ENCODE data around the gene CACUL1. TPM values are rescaled to one million over a fixed set of nuclear protein-coding genes. Genes with fewer than 3 reads are reported as not detected.

Gene CACUL1
- total RNA-seq, 1 experiment from 2014 or later = 67.5 TPM

DNA sequence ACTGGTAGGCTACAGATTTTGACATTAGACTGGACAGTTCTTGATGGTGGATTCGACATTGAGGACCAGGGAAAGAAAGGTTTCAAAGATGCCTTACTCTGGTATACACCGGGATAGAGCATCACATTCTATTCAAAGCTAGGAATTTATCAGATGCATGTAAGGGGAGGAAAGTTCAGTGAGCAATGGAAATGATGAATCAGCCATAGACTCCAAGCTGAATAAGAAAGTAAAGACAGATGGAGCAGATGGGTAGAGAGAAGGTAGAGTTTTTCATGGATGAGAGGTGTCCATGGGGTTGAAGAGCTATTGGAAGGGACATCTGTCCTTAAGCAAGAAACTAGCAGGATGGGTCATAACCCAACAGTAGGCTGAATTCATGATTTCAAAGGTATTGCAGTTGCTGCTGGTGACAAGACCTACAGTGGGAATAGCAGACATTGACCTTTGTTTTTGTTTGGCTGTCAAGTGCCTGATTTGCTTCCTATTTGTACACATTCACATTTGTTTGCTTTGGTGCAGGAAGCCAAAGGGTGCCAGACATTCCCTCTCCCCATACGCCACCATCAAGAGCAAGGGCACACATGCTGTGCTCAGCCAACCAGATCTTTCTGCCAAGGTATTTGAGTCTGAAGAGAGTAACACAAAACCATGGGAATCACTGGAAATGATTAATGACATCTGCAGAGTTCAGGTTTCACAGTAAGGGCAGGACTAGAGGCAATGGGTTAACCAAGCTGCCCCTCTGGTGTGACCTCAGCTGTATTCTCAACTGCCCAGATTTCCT lies 8.6 kb upstream of the CACUL1 start:
- ChIA-PET RAD21 (ENCODE audit: low non-redundant PET in 1 of 2, low total read pairs in 2 of 2, uncharacterized antibody in 2 of 2, unreplicated experiment in 2 of 2) (no interaction called here), CTCF (no interaction called here), POLR2A (interaction anchor here (1.3 kb wide), 1 partner anchor 9 kb away, joined by 6 read pairs; the partner anchor contains the start of gene CACUL1)
- DNase-seq (ENCODE audit: low read depth, low spot score) (no peak), ATAC-seq (no peak)
- Histone ChIP-seq H3K27me3 (ENCODE audit: insufficient read depth, low read length) (peaks cover 6% of the 10 kb centered on the region; the same call in 1 of the 2 replicates), H3K9me2 (ENCODE audit: insufficient read depth) (no peaks in the 10 kb centered on the region), H3K36me3 (ENCODE audit: control insufficient read depth in 1 of 2, insufficient read depth in 2 of 2, low read length in 2 of 2) (no peaks in the 10 kb centered on the region), H3K79me2 (ENCODE audit: insufficient read depth, low read length) (no peaks in the 10 kb centered on the region), H3K4me1 (ENCODE audit: control insufficient read depth in 1 of 2, insufficient read depth in 2 of 2, low read length in 2 of 2) (no peaks in the 10 kb centered on the region), H3K9ac (ENCODE audit: low read length) (no peak overlapping the region), H4K20me1 (ENCODE audit: insufficient read depth) (no peaks in the 10 kb centered on the region), H3K27ac (ENCODE audit: low read depth, low read length) (no peak overlapping the region), H3K4me2 (ENCODE audit: low read length) (no peak overlapping the region), H2AFZ (ENCODE audit: low read depth, low read length, poor library complexity, severe bottlenecking) (no peak overlapping the region), H3K9me3 (ENCODE audit: control insufficient read depth in 1 of 2, insufficient read depth in 1 of 2, low read depth in 1 of 2, low read length in 2 of 2) (no peaks in the 10 kb centered on the region), H3K4me3 (replicated peaks in 1 of 2; ENCODE audit: low read depth in 1 of 2, low read length in 2 of 2) (no peak overlapping the region)
- intact Hi-C loops (cut with micrococcal nuclease) = no loop called here
- BruUV-seq (replicated peaks) = no TSS peak
- no peak for TF ChIP-seq POLR2A (IDR thresholded peaks at IDR 0.05; ENCODE audit: borderline replicate concordance, extremely low read depth, insufficient read depth, insufficient read length)
- TF ChIP-seq, protein P1, sequence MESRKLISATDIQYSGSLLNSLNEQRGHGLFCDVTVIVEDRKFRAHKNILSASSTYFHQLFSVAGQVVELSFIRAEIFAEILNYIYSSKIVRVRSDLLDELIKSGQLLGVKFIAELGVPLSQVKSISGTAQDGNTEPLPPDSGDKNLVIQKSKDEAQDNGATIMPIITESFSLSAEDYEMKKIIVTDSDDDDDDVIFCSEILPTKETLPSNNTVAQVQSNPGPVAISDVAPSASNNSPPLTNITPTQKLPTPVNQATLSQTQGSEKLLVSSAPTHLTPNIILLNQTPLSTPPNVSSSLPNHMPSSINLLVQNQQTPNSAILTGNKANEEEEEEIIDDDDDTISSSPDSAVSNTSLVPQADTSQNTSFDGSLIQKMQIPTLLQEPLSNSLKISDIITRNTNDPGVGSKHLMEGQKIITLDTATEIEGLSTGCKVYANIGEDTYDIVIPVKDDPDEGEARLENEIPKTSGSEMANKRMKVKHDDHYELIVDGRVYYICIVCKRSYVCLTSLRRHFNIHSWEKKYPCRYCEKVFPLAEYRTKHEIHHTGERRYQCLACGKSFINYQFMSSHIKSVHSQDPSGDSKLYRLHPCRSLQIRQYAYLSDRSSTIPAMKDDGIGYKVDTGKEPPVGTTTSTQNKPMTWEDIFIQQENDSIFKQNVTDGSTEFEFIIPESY (IDR thresholded peaks at IDR 0.05; ENCODE audit: extremely low read depth, insufficient replicate concordance, low read length) = no peak
- TF ChIP-seq CBX3 (IDR thresholded peaks at IDR 0.05; ENCODE audit: low read depth) = no peak
- no peak for TF ChIP-seq YY1 (IDR thresholded peaks at IDR 0.05; ENCODE audit: extremely low read depth, insufficient replicate concordance, low read depth, low read length)
- TF ChIP-seq FOSL1 (IDR thresholded peaks at IDR 0.05; ENCODE audit: low read depth) = no peak
- TF ChIP-seq ELF1 (IDR thresholded peaks at IDR 0.05; ENCODE audit: borderline replicate concordance, low read depth) = no peak

DNA sequence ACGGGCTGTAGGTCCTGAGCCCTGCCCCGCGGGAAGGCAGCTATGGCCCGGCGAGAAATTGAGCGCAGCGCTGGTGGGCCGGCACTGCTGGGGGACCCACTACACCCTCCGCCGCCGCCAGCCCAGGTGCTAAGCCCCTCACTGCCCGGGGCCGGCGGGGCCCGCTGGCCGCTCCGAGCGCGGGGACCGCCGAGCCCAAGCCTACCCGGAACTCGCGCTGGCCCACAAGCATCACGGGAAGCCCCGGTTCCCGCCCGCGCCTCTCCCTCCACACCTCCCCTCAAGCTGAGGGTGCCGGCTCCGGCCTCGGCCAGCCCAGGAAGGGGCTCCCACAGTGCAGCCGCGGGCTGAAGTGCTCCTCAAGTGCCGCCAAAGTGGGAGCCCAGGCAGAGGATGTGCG lies 5.5 kb upstream of the CACUL1 start:
- peaks cover 6% of the 10 kb centered on the region; the same call in 1 of the 2 replicates for H3K27me3 ChIP-seq (ENCODE audit: insufficient read depth, low read length)
- CTCF ChIA-PET = no interaction called here
- H2AFZ ChIP-seq (ENCODE audit: low read depth, low read length, poor library complexity, severe bottlenecking) = no peak overlapping the region
- H3K79me2 ChIP-seq (ENCODE audit: insufficient read depth, low read length) = no peaks in the 10 kb centered on the region
- no peaks in the 10 kb centered on the region for H3K9me3 ChIP-seq (ENCODE audit: control insufficient read depth in 1 of 2, insufficient read depth in 1 of 2, low read depth in 1 of 2, low read length in 2 of 2)
- no peaks in the 10 kb centered on the region for H3K36me3 ChIP-seq (ENCODE audit: control insufficient read depth in 1 of 2, insufficient read depth in 2 of 2, low read length in 2 of 2)
- DNase-seq (ENCODE audit: low read depth, low spot score) (no peak), ATAC-seq (no peak)
- H3K4me3 ChIP-seq (replicated peaks in 1 of 2; ENCODE audit: low read depth in 1 of 2, low read length in 2 of 2) = no peak overlapping the region
- no peak for TF ChIP-seq ELF1 (IDR thresholded peaks at IDR 0.05; ENCODE audit: borderline replicate concordance, low read depth)
- H3K4me1 ChIP-seq (ENCODE audit: control insufficient read depth in 1 of 2, insufficient read depth in 2 of 2, low read length in 2 of 2) = peaks cover 6 to 9% of the 10 kb centered on the region in 2 experiments
- H3K27ac ChIP-seq (ENCODE audit: low read depth, low read length) = no peak overlapping the region
- H4K20me1 ChIP-seq (ENCODE audit: insufficient read depth) = no peaks in the 10 kb centered on the region
- RAD21 ChIA-PET (ENCODE audit: low non-redundant PET in 1 of 2, low total read pairs in 2 of 2, uncharacterized antibody in 2 of 2, unreplicated experiment in 2 of 2) = no interaction called here
- H3K9ac ChIP-seq (ENCODE audit: low read length) = no peak overlapping the region
- intact Hi-C loops (cut with micrococcal nuclease) = no loop called here
- H3K4me2 ChIP-seq (ENCODE audit: low read length) = no peak overlapping the region
- no TSS peak for BruUV-seq (replicated peaks)
- POLR2A ChIA-PET = no interaction called here
- no peaks in the 10 kb centered on the region for H3K9me2 ChIP-seq (ENCODE audit: insufficient read depth)

Data from HCT116 (cell line).